WTC11 (cell line): Measurements from ENCODE around the gene C12orf56. TPM values are rescaled to one million over a fixed set of nuclear protein-coding genes. Genes with fewer than 3 reads are reported as not detected.

Source experiments
- ATAC-seq: fragments of 200-7000 bp; cut with Tn5 transposase; 2 replicates; pipeline ENCODE4 v1.10.0; 2021; ENCODE audit warnings: mild to moderate bottlenecking, moderate library complexity
- Bru-seq: library from RNA; stranded (reverse); fragments of 400-500 nt; gene quantifications from one replicate; lab custom pipeline; 2021; lab: Mats Ljungman, UMichigan
- CTCF ChIA-PET: fragments of 300-600 bp; sonication (Branson Sonifier 250); formaldehyde crosslinking; loops from one replicate; lab custom pipeline; 2021; ENCODE audit warnings: antibody characterized with exemption; lab: Charles Lee
- POLR2A ChIA-PET: fragments of 350-600 bp; sonication (Branson Sonifier 250); formaldehyde crosslinking; loops from one replicate; lab custom pipeline; 2021; ENCODE audit warnings: antibody characterized with exemption; lab: Charles Lee
- DNase-seq: peaks from one replicate; pipeline ENCODE4 v3.0.0; 2021; ENCODE audit warnings: low spot score
- H3K27ac Mint-ChIP-seq: 2 replicates; pipeline ENCODE4 v1.8.0; 2021; ENCODE audit warnings: mixed read lengths
- H3K27me3 Mint-ChIP-seq: 2 replicates; pipeline ENCODE4 v1.8.0; 2021; ENCODE audit warnings: low read depth, mild to moderate bottlenecking, moderate library complexity, mixed read lengths
- H3K36me3 Mint-ChIP-seq: 2 replicates; pipeline ENCODE4 v1.8.0; 2021; ENCODE audit warnings: mixed read lengths
- H3K4me1 Mint-ChIP-seq: 2 replicates; pipeline ENCODE4 v1.8.0; 2022; ENCODE audit warnings: mixed read lengths
- H3K4me3 Mint-ChIP-seq: 2 replicates; pipeline ENCODE4 v1.8.0; 2021; ENCODE audit warnings: mild to moderate bottlenecking, moderate library complexity, mixed read lengths
- H3K9me3 Mint-ChIP-seq: 2 replicates; pipeline ENCODE4 v1.8.0; 2021; ENCODE audit warnings: mixed read lengths
- FOXK1 ChIP-seq: sonication (generic); formaldehyde crosslinking; IDR thresholded peaks from 2 replicates; pipeline ENCODE4 v1.8.0; 2022; ENCODE audit warnings: mild to moderate bottlenecking, moderate library complexity, missing genetic modification reagents
- FOXP1 ChIP-seq: sonication (generic); formaldehyde crosslinking; IDR thresholded peaks from 2 replicates; pipeline ENCODE4 v1.8.0; 2022; ENCODE audit warnings: missing genetic modification reagents, mild to moderate bottlenecking, moderate library complexity, borderline replicate concordance
- GABPB1 ChIP-seq: sonication (generic); formaldehyde crosslinking; IDR thresholded peaks from 2 replicates; pipeline ENCODE4 v1.8.1; 2023; ENCODE audit warnings: mild to moderate bottlenecking, missing genetic modification reagents
- IRF2 ChIP-seq: sonication (generic); formaldehyde crosslinking; IDR thresholded peaks from 2 replicates; pipeline ENCODE4 v1.8.0; 2022; ENCODE audit warnings: low read depth, missing genetic modification reagents, borderline replicate concordance
- NFATC4 ChIP-seq: fragments of 250-450 bp; sonication (Bioruptor Pico); IDR thresholded peaks from 2 replicates; pipeline ENCODE4 v1.9.0; 2021; ENCODE audit warnings: mild to moderate bottlenecking
- NR1H2 ChIP-seq: sonication (generic); formaldehyde crosslinking; IDR thresholded peaks from 2 replicates; pipeline ENCODE4 v1.9.0; 2021; ENCODE audit warnings: mild to moderate bottlenecking, moderate library complexity, missing genetic modification reagents
- PRRX2 ChIP-seq: fragments of 250-450 bp; sonication (Bioruptor Pico); IDR thresholded peaks from 2 replicates; pipeline ENCODE4 v1.8.0; 2021; ENCODE audit warnings: mild to moderate bottlenecking
- RELA ChIP-seq: sonication (generic); formaldehyde crosslinking; IDR thresholded peaks from 2 replicates; pipeline ENCODE4 v1.8.1; 2022; ENCODE audit warnings: missing genetic modification reagents, mild to moderate bottlenecking, borderline replicate concordance
- TEAD1 ChIP-seq: sonication (generic); formaldehyde crosslinking; IDR thresholded peaks from 2 replicates; pipeline ENCODE4 v1.8.0; 2022; ENCODE audit warnings: mild to moderate bottlenecking, missing genetic modification reagents
- TP53 ChIP-seq: sonication (generic); formaldehyde crosslinking; IDR thresholded peaks from 2 replicates; pipeline ENCODE4 v1.8.1; 2023; ENCODE audit warnings: mild to moderate bottlenecking, missing genetic modification reagents
- ZNF263 ChIP-seq: sonication (generic); formaldehyde crosslinking; IDR thresholded peaks from 2 replicates; pipeline ENCODE4 v1.8.1; 2022; ENCODE audit warnings: low read depth, mild to moderate bottlenecking, moderate library complexity, missing genetic modification reagents
- ZNF416 ChIP-seq: fragments of 250-450 bp; sonication (Bioruptor Pico); IDR thresholded peaks from 2 replicates; pipeline ENCODE4 v1.9.0; 2021; ENCODE audit warnings: mild to moderate bottlenecking, inconsistent platforms
- ZNF671 ChIP-seq: fragments of 250-450 bp; sonication (Bioruptor Pico); IDR thresholded peaks from 2 replicates; pipeline ENCODE4 v1.8.0; 2021; ENCODE audit warnings: mild to moderate bottlenecking
- long read RNA-seq, 3 experiments: library from RNA in 1 of 3; library from capped mRNA in 1 of 3; library from polyadenylated mRNA in 1 of 3; unstranded in 2 of 3; stranded (forward) in 1 of 3; transcript quantifications; one replicate each; pipeline ENCODE4 v2.0.0, GENCODE V29; 2021
- total RNA-seq: library from RNA; stranded (reverse); gene quantifications from 3 replicates; pipeline ENCODE4 v1.2.3, GENCODE V29; 2021
- TF ChIP-seq, protein P1 (sequence below): sonication (generic); formaldehyde crosslinking; IDR thresholded peaks from 2 replicates; pipeline ENCODE4 v1.8.0; 2022; ENCODE audit warnings: mild to moderate bottlenecking, missing genetic modification reagents
- TF ChIP-seq, protein P2 (sequence below): sonication (generic); formaldehyde crosslinking; IDR thresholded peaks from 2 replicates; pipeline ENCODE4 v1.8.1; 2023; ENCODE audit warnings: mild to moderate bottlenecking, missing genetic modification reagents, borderline replicate concordance
- TF ChIP-seq, protein P3 (sequence below): sonication (generic); formaldehyde crosslinking; IDR thresholded peaks from 2 replicates; pipeline ENCODE4 v1.8.0; 2023; ENCODE audit warnings: mild to moderate bottlenecking, missing genetic modification reagents
- TF ChIP-seq, protein P4 (sequence below): sonication (generic); formaldehyde crosslinking; IDR thresholded peaks from 2 replicates; pipeline ENCODE4 v1.8.0; 2022; ENCODE audit warnings: mild to moderate bottlenecking, missing genetic modification reagents
- TF ChIP-seq, protein P5 (sequence below): sonication (generic); formaldehyde crosslinking; IDR thresholded peaks from 2 replicates; pipeline ENCODE4 v1.8.1; 2022; ENCODE audit warnings: mild to moderate bottlenecking, missing genetic modification reagents, moderate library complexity, borderline replicate concordance
- TF ChIP-seq, protein P6 (sequence below): sonication (generic); formaldehyde crosslinking; IDR thresholded peaks from 2 replicates; pipeline ENCODE4 v1.8.0; 2023; ENCODE audit warnings: missing genetic modification reagents
- TF ChIP-seq, protein P7 (sequence below): fragments of 200-600 bp; IDR thresholded peaks from 2 replicates; pipeline ENCODE4 v1.8.0; 2022; ENCODE audit warnings: antibody characterized with exemption

Gene C12orf56, protein sequence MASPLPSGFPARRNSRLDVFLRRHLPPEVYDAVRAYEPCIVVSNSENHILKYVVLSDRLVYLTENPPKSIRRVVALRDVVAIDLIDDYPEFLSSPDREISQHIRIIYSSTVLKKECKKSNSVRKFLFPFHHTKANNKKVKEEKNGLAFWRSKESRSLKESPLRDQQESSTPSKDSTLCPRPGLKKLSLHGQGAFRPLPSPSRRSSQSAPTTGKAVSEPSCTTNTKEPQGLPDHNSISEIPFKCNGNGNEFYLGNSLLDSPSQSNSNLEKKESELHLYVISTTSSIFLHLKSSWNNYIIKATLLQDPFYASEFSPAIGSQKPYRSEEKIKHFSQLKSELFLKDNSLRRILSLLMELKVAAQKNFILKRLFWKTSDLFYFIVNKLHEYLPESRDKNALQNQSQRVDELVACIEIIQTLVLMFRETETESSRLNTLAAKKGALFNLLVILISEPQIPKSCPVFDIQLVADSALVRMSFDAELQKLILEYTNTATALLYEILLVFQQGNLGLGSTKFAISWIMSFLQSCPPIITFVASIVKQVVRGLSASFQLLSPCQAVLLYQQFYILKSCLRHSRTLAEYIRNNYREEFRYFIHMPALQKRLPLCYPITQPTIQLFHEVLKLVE
- total RNA-seq (2.5 to 5.3 TPM (median 4.1 TPM) in 3 replicates), Bru-seq, nascent RNA (percentile 52 among the genes with signal in this experiment)
- long read RNA-seq, experiment 1, partial matches to known transcripts: 0 of 11 reads
- long read RNA-seq, experiment 1, other reads (novel, unspliced or antisense): 9 of 11 reads
- long read RNA-seq, experiment 2, partial matches to known transcripts: 1 of 9 reads
- long read RNA-seq, experiment 2, other reads (novel, unspliced or antisense): 6 of 9 reads
- long read RNA-seq, experiment 3, partial matches to known transcripts: 0 of 2 reads
- long read RNA-seq, experiment 3, other reads (novel, unspliced or antisense): 2 of 2 reads

DNA sequence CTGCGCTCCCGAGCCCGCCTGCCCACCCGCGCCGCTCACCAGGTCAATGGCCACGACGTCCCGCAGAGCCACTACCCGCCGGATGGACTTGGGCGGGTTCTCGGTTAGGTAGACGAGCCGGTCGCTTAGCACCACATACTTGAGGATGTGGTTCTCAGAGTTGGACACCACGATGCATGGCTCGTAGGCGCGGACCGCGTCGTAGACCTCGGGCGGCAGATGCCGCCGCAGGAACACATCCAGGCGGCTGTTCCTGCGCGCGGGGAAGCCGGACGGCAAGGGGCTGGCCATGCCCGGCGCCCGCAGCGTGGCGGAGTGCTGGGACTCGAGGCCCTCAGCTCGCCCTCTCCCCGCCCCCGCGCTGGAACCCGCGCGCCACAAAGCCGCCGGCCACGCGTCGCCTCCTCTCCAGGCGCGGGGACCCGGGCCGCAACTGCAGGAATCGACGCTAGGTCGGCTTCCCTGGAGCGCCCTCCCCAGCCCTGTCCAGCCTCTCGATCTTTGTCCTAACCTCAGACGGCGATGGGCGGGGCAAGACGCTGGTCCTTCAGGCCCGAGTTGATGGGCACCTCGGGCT lies at the start of gene C12orf56:
Gene C12orf56, minus strand, starts transcription at position 484 of the 577 bp plus-strand sequence. Its CDS starts 193 bp downstream, at position 291.
- CTCF ChIA-PET: interaction anchor here (0.5 to 1.1 kb wide), 4 partner anchors 10 to 520 kb away, joined by 3 to 8 read pairs (median 3); partner anchors contain the start of gene XPOT
- Mint-ChIP-seq H3K4me3 (peak within 1 kb of the TSS; percentile 74), H3K27ac (no peak within 1 kb of the TSS), H3K36me3 (no peaks in the 10 kb centered on the region), H3K9me3 (no peaks in the 10 kb centered on the region), H3K4me1 (peaks cover 12% of the 10 kb centered on the region), H3K27me3 (peaks cover 22% of the 10 kb centered on the region)
- POLR2A ChIA-PET: no interaction called here
- DNase-seq (peak; percentile 78), ATAC-seq (peak; percentile 88)
- TF ChIP-seq RELA (CRISPR knock-in tag) (peak; percentile 69; the same call in 1 of the 2 replicates), IRF2 (no peak), FOXP1 (CRISPR knock-in tag) (peak; percentile 84; the same call in 1 of the 2 replicates), TP53 (CRISPR knock-in tag) (peak; percentile 83; the same call in 1 of the 2 replicates), NFATC4 (CRISPR knock-in tag) (0 out of 2 replicates have a peak, but pooled peaks have one; percentile 31), ZNF416 (CRISPR knock-in tag) (peak; percentile 48; the same call in 1 of the 2 replicates), ZNF671 (no peak), PRRX2 (CRISPR knock-in tag) (no peak), NR1H2 (CRISPR knock-in tag) (no peak; the same call in 1 of the 2 replicates), ZNF263 (CRISPR knock-in tag) (0 out of 2 replicates have a peak, but pooled peaks have one; percentile 50), GABPB1 (CRISPR knock-in tag) (no peak), TEAD1 (CRISPR knock-in tag) (no peak), FOXK1 (0 out of 2 replicates have a peak, but pooled peaks have one; percentile 68)
- TF ChIP-seq, protein P1, sequence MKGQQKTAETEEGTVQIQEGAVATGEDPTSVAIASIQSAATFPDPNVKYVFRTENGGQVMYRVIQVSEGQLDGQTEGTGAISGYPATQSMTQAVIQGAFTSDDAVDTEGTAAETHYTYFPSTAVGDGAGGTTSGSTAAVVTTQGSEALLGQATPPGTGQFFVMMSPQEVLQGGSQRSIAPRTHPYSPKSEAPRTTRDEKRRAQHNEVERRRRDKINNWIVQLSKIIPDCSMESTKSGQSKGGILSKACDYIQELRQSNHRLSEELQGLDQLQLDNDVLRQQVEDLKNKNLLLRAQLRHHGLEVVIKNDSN (CRISPR knock-in tag): peak; percentile 58
- TF ChIP-seq, protein P2, sequence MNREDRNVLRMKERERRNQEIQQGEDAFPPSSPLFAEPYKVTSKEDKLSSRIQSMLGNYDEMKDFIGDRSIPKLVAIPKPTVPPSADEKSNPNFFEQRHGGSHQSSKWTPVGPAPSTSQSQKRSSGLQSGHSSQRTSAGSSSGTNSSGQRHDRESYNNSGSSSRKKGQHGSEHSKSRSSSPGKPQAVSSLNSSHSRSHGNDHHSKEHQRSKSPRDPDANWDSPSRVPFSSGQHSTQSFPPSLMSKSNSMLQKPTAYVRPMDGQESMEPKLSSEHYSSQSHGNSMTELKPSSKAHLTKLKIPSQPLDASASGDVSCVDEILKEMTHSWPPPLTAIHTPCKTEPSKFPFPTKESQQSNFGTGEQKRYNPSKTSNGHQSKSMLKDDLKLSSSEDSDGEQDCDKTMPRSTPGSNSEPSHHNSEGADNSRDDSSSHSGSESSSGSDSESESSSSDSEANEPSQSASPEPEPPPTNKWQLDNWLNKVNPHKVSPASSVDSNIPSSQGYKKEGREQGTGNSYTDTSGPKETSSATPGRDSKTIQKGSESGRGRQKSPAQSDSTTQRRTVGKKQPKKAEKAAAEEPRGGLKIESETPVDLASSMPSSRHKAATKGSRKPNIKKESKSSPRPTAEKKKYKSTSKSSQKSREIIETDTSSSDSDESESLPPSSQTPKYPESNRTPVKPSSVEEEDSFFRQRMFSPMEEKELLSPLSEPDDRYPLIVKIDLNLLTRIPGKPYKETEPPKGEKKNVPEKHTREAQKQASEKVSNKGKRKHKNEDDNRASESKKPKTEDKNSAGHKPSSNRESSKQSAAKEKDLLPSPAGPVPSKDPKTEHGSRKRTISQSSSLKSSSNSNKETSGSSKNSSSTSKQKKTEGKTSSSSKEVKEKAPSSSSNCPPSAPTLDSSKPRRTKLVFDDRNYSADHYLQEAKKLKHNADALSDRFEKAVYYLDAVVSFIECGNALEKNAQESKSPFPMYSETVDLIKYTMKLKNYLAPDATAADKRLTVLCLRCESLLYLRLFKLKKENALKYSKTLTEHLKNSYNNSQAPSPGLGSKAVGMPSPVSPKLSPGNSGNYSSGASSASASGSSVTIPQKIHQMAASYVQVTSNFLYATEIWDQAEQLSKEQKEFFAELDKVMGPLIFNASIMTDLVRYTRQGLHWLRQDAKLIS (CRISPR knock-in tag): no peak
- TF ChIP-seq, protein P3, sequence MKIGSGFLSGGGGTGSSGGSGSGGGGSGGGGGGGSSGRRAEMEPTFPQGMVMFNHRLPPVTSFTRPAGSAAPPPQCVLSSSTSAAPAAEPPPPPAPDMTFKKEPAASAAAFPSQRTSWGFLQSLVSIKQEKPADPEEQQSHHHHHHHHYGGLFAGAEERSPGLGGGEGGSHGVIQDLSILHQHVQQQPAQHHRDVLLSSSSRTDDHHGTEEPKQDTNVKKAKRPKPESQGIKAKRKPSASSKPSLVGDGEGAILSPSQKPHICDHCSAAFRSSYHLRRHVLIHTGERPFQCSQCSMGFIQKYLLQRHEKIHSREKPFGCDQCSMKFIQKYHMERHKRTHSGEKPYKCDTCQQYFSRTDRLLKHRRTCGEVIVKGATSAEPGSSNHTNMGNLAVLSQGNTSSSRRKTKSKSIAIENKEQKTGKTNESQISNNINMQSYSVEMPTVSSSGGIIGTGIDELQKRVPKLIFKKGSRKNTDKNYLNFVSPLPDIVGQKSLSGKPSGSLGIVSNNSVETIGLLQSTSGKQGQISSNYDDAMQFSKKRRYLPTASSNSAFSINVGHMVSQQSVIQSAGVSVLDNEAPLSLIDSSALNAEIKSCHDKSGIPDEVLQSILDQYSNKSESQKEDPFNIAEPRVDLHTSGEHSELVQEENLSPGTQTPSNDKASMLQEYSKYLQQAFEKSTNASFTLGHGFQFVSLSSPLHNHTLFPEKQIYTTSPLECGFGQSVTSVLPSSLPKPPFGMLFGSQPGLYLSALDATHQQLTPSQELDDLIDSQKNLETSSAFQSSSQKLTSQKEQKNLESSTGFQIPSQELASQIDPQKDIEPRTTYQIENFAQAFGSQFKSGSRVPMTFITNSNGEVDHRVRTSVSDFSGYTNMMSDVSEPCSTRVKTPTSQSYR: no peak; the same call in 1 of the 2 replicates
- TF ChIP-seq, protein P4, sequence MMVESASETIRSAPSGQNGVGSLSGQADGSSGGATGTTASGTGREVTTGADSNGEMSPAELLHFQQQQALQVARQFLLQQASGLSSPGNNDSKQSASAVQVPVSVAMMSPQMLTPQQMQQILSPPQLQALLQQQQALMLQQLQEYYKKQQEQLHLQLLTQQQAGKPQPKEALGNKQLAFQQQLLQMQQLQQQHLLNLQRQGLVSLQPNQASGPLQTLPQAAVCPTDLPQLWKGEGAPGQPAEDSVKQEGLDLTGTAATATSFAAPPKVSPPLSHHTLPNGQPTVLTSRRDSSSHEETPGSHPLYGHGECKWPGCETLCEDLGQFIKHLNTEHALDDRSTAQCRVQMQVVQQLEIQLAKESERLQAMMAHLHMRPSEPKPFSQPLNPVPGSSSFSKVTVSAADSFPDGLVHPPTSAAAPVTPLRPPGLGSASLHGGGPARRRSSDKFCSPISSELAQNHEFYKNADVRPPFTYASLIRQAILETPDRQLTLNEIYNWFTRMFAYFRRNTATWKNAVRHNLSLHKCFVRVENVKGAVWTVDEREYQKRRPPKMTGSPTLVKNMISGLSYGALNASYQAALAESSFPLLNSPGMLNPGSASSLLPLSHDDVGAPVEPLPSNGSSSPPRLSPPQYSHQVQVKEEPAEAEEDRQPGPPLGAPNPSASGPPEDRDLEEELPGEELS: 0 out of 2 replicates have a peak, but pooled peaks have one; percentile 60
- TF ChIP-seq, protein P5, sequence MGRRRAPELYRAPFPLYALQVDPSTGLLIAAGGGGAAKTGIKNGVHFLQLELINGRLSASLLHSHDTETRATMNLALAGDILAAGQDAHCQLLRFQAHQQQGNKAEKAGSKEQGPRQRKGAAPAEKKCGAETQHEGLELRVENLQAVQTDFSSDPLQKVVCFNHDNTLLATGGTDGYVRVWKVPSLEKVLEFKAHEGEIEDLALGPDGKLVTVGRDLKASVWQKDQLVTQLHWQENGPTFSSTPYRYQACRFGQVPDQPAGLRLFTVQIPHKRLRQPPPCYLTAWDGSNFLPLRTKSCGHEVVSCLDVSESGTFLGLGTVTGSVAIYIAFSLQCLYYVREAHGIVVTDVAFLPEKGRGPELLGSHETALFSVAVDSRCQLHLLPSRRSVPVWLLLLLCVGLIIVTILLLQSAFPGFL (CRISPR knock-in tag): no peak
- TF ChIP-seq, protein P6, sequence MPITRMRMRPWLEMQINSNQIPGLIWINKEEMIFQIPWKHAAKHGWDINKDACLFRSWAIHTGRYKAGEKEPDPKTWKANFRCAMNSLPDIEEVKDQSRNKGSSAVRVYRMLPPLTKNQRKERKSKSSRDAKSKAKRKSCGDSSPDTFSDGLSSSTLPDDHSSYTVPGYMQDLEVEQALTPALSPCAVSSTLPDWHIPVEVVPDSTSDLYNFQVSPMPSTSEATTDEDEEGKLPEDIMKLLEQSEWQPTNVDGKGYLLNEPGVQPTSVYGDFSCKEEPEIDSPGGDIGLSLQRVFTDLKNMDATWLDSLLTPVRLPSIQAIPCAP (CRISPR knock-in tag): peak; percentile 80
- TF ChIP-seq, protein P7, sequence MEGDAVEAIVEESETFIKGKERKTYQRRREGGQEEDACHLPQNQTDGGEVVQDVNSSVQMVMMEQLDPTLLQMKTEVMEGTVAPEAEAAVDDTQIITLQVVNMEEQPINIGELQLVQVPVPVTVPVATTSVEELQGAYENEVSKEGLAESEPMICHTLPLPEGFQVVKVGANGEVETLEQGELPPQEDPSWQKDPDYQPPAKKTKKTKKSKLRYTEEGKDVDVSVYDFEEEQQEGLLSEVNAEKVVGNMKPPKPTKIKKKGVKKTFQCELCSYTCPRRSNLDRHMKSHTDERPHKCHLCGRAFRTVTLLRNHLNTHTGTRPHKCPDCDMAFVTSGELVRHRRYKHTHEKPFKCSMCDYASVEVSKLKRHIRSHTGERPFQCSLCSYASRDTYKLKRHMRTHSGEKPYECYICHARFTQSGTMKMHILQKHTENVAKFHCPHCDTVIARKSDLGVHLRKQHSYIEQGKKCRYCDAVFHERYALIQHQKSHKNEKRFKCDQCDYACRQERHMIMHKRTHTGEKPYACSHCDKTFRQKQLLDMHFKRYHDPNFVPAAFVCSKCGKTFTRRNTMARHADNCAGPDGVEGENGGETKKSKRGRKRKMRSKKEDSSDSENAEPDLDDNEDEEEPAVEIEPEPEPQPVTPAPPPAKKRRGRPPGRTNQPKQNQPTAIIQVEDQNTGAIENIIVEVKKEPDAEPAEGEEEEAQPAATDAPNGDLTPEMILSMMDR: no peak
